Ureter (tissue), 1 donor: ENCODE results near the gene E2F6. TPM values are rescaled to one million over a fixed set of nuclear protein-coding genes. Genes with fewer than 3 reads are reported as not detected.

ENCODE experiments used
- DNase-seq: peaks from one replicate; pipeline ENCODE4 v3.0.0-alpha.2; 2020; ENCODE audit warnings: low spot score
- total RNA-seq: library from RNA; stranded (reverse); gene quantifications from one replicate; pipeline ENCODE4 v1.2.4, GENCODE V29; 2023
- donor health status: DM: yes; HTN: yes; CAD: no.

Gene E2F6
- 13.4 TPM for total RNA-seq

GRCh38 chr2:11465485-11466306 lies at the start of gene E2F6:
Gene E2F6, minus strand, starts transcription at chr2:11466161. Its CDS starts 282 bp downstream, at chr2:11465879.
- peak; percentile 93 for DNase-seq

GRCh38 chr2:11515490-11515981 lies 49.6 kb upstream of the E2F6 start:
- DNase-seq: no peak

GRCh38 chr2:11514904-11515303 lies 48.9 kb upstream of the E2F6 start:
- no peak for DNase-seq

GRCh38 chr2:11514081-11514730 lies 48.2 kb upstream of the E2F6 start:
- DNase-seq: no peak

- no peak for DNase-seq
Observed at GRCh38 chr2:11513319-11513718, 47.4 kb upstream of the E2F6 start.

- DNase-seq: no peak
Observed at GRCh38 chr2:11512431-11512830, 46.5 kb upstream of the E2F6 start.

- DNase-seq: no peak
Observed at GRCh38 chr2:11509657-11510360, 43.8 kb upstream of the E2F6 start.

GRCh38 chr2:11508279-11508678 lies 42.3 kb upstream of the E2F6 start:
- DNase-seq: no peak

GRCh38 chr2:11507517-11507916 lies 41.6 kb upstream of the E2F6 start:
- no peak for DNase-seq

- DNase-seq: no peak
Observed at GRCh38 chr2:11506611-11506969, 40.6 kb upstream of the E2F6 start.

GRCh38 chr2:11505652-11506610 lies 40.0 kb upstream of the E2F6 start:
- no peak for DNase-seq

GRCh38 chr2:11503354-11503927 lies 37.5 kb upstream of the E2F6 start:
- no peak for DNase-seq

GRCh38 chr2:11502740-11503292 lies 36.9 kb upstream of the E2F6 start:
- no peak for DNase-seq

GRCh38 chr2:11500702-11501303 lies 34.8 kb upstream of the E2F6 start:
- no peak for DNase-seq

- DNase-seq: no peak
Observed at GRCh38 chr2:11499081-11499743, 33.3 kb upstream of the E2F6 start.

GRCh38 chr2:11498543-11499034 lies 32.6 kb upstream of the E2F6 start:
- DNase-seq: no peak

- DNase-seq: no peak
Observed at GRCh38 chr2:11495844-11496681, 30.1 kb upstream of the E2F6 start.

- DNase-seq: no peak
Observed at GRCh38 chr2:11494310-11494709, 28.3 kb upstream of the E2F6 start.

GRCh38 chr2:11493282-11493681 lies 27.3 kb upstream of the E2F6 start:
- no peak for DNase-seq
